Activated naive CD4-positive, alpha-beta T cell treated with Interleukin-2 at 50 U/mL for 16 hours (primary cell): ENCODE data around the gene PDIA3.
"Not testable (repeated sequence)": the region's sequence is repeated elsewhere in the genome, so short reads cannot be mapped to it uniquely, and the experiment has no call there.

Experiments used
- DNase-seq: peaks from one replicate; pipeline ENCODE4 v3.0.0-alpha.2; 2020

PDIA3 gene

GRCh38 chr15:43746245-43746902 lies at the start of gene PDIA3:
TSS of gene PDIA3 (plus strand) at chr15:43746438. CDS start at chr15:43746540, 102 bp downstream.
- DNase-seq = peak; percentile 90

GRCh38 chr15:43702174-43702573 lies 44.1 kb upstream of the PDIA3 start:
- no peak for DNase-seq

- no peak for DNase-seq
Observed at GRCh38 chr15:43702701-43703424, 43.4 kb upstream of the PDIA3 start.

GRCh38 chr15:43710431-43711131 lies 35.7 kb upstream of the PDIA3 start:
- DNase-seq = not testable (repeated sequence)

- no peak for DNase-seq
Observed at GRCh38 chr15:43723151-43723550, 23.1 kb upstream of the PDIA3 start.

- not testable (repeated sequence) for DNase-seq
Observed at GRCh38 chr15:43726306-43726705, 19.9 kb upstream of the PDIA3 start.

GRCh38 chr15:43728053-43728725 lies 18.0 kb upstream of the PDIA3 start:
- DNase-seq = not testable (repeated sequence)

GRCh38 chr15:43735416-43735815 lies 10.8 kb upstream of the PDIA3 start:
- DNase-seq = no peak

GRCh38 chr15:43746903-43747309 lies 668 bp downstream of the PDIA3 start:
- DNase-seq = not testable (repeated sequence)

GRCh38 chr15:43748376-43748775 lies 2.1 kb downstream of the PDIA3 start:
- no peak for DNase-seq

- DNase-seq = peak; percentile 50
Observed at GRCh38 chr15:43749690-43750345, 3.6 kb downstream of the PDIA3 start.

GRCh38 chr15:43751885-43752284 lies 5.6 kb downstream of the PDIA3 start:
- DNase-seq = no peak

GRCh38 chr15:43762824-43763223 lies 16.6 kb downstream of the PDIA3 start:
- no peak for DNase-seq

- DNase-seq = no peak
Observed at GRCh38 chr15:43763819-43764446, 17.7 kb downstream of the PDIA3 start.

- DNase-seq = peak; percentile 61
Observed at GRCh38 chr15:43769584-43770228, 23.5 kb downstream of the PDIA3 start.

GRCh38 chr15:43771816-43772215 lies 25.6 kb downstream of the PDIA3 start:
- DNase-seq = no peak

GRCh38 chr15:43772624-43773023 lies 26.4 kb downstream of the PDIA3 start:
- DNase-seq = no peak

GRCh38 chr15:43774062-43774461 lies 27.8 kb downstream of the PDIA3 start:
- DNase-seq = no peak

- DNase-seq = no peak
Observed at GRCh38 chr15:43775411-43775965, 29.2 kb downstream of the PDIA3 start.

GRCh38 chr15:43776101-43776717 lies 30.0 kb downstream of the PDIA3 start:
- DNase-seq = peak; percentile 24
